Activated T-helper 17 cell treated with anti-CD3 and anti-CD28 coated beads, Interleukin-2, amount 50 U/mL, for 72 hours (primary cell): ENCODE data around the gene C16orf89. TPM values are rescaled to one million over a fixed set of nuclear protein-coding genes. Genes with fewer than 3 reads are reported as not detected.
"Not testable (repeated sequence)": the region's sequence is repeated elsewhere in the genome, so short reads cannot be mapped to it uniquely, and the experiment has no call there.

Experiments used
- ATAC-seq: fragments of 150-1000 bp; cut with Tn5 transposase; replicated peaks from 2 replicates; pipeline ENCODE4 v1.10.0; 2021; ENCODE audit warnings: mild to moderate bottlenecking, moderate library complexity
- H3K27ac Mint-ChIP-seq: one replicate; pipeline ENCODE4 v1.8.0; 2022; ENCODE audit warnings: mixed read lengths
- H3K27me3 Mint-ChIP-seq: one replicate; pipeline ENCODE4 v1.8.0; 2022; ENCODE audit warnings: mixed read lengths
- H3K36me3 Mint-ChIP-seq: one replicate; pipeline ENCODE4 v1.8.0; 2022; ENCODE audit warnings: low read depth, mild to moderate bottlenecking, mixed read lengths
- H3K4me1 Mint-ChIP-seq: one replicate; pipeline ENCODE4 v1.8.0; 2022; ENCODE audit warnings: mixed read lengths
- H3K4me3 Mint-ChIP-seq: one replicate; pipeline ENCODE4 v1.8.0; 2022; ENCODE audit warnings: mild to moderate bottlenecking, mixed read lengths
- H3K9me3 Mint-ChIP-seq: one replicate; pipeline ENCODE4 v1.8.0; 2022; ENCODE audit warnings: mixed read lengths
- total RNA-seq, 2 donors: library from RNA; stranded (reverse); gene quantifications; one replicate each; pipeline ENCODE4 v1.2.3, GENCODE V29; 2022

The C16orf89 gene
- total RNA-seq, 2 donors from 2014 or later = not detected

DNA sequence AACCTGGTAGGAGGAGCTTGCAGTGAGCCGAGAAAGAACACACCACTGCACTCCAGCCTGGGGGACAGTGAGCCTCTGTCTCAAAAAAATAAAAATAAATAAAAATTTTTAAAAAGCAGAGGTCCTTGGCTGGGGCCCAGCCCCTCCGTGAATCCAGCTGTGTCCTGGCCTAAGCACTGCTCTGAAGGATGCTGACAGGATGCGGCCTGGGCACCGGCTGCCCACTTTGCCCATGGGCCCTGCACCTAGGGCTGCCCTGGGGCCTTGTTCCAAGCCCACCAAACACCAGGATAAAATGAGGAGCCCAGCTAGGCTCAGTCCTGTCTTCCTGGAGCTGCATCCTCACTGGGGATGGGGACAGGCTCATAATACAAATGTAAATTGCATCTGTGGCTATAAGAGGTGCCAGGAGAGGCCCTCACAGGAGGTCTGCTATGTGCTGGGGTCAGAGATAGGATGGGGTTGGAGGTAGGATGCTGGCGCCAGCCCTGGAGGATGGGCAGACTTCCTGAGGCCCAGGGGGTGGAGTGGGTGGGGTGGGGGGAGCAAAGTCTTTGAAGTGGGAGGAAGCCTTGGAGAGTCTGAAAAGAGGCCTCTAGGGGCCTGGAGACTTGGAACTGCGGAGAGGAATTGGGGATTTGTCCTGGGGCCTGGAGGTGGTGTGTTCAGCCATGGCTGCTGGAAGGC, 6.2 kb downstream of the C16orf89 start:
- no peak overlapping the region for H3K27ac Mint-ChIP-seq
- no peak for ATAC-seq
- H3K9me3 Mint-ChIP-seq = no peaks in the 10 kb centered on the region
- no peaks in the 10 kb centered on the region for H3K4me1 Mint-ChIP-seq
- H3K27me3 Mint-ChIP-seq = no peaks in the 10 kb centered on the region
- H3K4me3 Mint-ChIP-seq = no peak overlapping the region
- no peaks in the 10 kb centered on the region for H3K36me3 Mint-ChIP-seq

GRCh38 chr16:5058476-5058875, 7.3 kb downstream of the C16orf89 start:
- no peaks in the 10 kb centered on the region for H3K9me3 Mint-ChIP-seq
- no peaks in the 10 kb centered on the region for H3K4me1 Mint-ChIP-seq
- ATAC-seq = no peak
- H3K36me3 Mint-ChIP-seq = no peaks in the 10 kb centered on the region
- H3K4me3 Mint-ChIP-seq = no peak overlapping the region
- no peaks in the 10 kb centered on the region for H3K27me3 Mint-ChIP-seq
- H3K27ac Mint-ChIP-seq = no peak overlapping the region

DNA sequence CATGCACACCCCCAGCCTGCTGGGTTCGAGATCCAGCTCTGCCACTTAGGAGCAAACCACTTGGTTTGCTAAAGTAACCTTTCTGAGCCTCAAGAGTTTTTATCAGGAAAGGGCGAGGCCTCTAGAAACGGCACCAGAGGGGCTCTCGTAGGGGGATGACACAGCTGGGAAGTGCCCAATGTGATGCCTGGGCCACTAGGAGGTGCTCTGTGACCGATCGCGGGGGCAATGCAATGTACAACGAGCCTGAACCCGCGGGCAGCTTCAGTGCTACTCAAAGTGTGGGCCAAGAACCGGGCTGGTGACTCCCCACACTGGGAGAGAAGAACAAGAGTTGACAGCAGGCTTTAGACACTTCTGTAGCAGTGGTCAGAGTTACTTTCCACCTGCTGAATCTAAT, 9.4 kb downstream of the C16orf89 start:
- no peaks in the 10 kb centered on the region for H3K4me1 Mint-ChIP-seq
- H3K27me3 Mint-ChIP-seq = no peaks in the 10 kb centered on the region
- H3K27ac Mint-ChIP-seq = no peak overlapping the region
- H3K4me3 Mint-ChIP-seq = no peak overlapping the region
- ATAC-seq = peak; percentile 65
- no peaks in the 10 kb centered on the region for H3K9me3 Mint-ChIP-seq
- H3K36me3 Mint-ChIP-seq = no peaks in the 10 kb centered on the region

DNA sequence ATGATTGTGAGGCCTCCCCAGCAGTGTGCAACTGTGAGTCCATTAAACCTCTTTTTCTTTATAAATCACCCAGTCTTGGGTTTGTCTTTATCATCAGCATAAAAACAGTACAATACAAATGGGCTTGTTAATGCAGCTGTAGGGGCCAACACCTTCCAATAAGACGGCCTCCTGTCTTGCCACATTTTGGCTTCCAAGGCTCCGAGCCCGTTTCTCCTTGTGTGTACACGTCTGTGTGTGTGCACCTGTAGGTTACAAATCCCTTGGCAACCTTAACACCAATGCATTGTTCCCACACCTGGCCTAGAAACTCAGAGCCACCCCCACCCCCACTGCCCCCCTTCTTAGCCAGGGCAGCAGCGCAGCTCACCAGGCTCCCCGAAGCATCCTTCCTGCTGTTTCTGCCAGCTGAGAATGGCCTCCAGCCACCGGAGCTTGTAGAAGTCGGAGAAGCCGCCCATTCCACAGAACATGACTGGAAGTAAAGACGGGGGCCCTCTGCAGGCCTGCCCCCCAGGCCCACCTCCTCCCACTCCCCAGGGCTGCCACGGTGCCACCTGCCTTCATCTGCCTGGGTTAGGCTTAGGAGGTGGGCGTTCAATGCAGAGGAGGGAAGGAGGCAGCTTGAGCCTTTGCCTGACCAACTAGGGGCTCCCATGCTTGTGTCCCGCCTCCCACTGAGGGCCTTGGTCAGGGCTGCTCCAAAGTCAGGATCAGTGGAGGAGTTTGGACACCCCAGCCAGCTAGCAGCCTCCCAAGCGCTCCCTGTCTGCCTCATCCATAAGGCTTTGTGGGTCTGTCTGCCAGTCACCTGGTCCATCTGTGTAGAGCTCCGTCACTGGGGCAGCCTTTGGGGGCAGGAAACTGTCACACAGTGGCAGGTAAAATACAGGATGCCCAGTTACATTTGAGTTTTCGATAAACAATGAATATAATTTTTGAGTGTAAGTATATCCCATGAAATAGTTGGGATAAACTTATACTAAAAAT, 10.6 kb downstream of the C16orf89 start:
- Mint-ChIP-seq H3K9me3 (no peaks in the 10 kb centered on the region), H3K4me1 (no peaks in the 10 kb centered on the region), H3K36me3 (no peaks in the 10 kb centered on the region), H3K27ac (no peak overlapping the region), H3K27me3 (no peaks in the 10 kb centered on the region), H3K4me3 (no peak overlapping the region)
- ATAC-seq = no peak

- no peak for ATAC-seq
- H3K9me3 Mint-ChIP-seq = no peaks in the 10 kb centered on the region
- no peak overlapping the region for H3K27ac Mint-ChIP-seq
- no peaks in the 10 kb centered on the region for H3K36me3 Mint-ChIP-seq
- H3K4me1 Mint-ChIP-seq = no peaks in the 10 kb centered on the region
- H3K4me3 Mint-ChIP-seq = no peak overlapping the region
- no peaks in the 10 kb centered on the region for H3K27me3 Mint-ChIP-seq
These were observed 18.8 kb downstream of the C16orf89 start for GRCh38 chr16:5046914-5047313.

DNA sequence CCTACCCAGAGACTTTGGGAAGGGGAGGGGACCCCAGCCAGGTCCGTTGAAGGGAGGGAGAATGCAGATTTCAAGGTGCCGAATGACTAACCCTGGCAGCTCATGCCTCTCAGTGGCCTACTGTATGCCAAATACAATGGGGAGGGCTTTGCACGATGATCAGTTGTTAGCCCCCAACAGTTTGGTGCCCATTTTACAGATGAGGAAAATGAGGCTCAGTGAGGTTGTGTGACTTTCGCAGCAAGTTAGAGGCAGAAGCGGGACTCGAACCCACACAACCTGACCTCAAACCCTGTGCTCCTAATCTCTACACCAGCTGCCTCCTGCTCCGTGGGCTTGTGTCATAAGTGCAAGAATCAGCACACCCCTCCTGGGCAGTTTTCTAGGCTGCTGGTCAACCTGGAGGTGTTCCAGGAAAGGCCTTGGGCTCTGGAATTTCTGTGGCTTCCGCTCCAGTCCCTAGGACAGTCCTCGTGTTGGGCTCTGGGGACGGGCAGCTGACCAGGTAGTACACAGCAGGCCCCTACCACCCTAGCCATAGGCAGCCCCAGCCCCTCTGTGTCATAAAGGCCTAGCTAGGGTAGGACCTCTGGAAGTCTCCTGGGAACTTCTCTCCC, 20.1 kb downstream of the C16orf89 start:
- Mint-ChIP-seq H3K27me3 (no peaks in the 10 kb centered on the region), H3K36me3 (no peaks in the 10 kb centered on the region), H3K4me3 (no peak overlapping the region), H3K4me1 (no peaks in the 10 kb centered on the region), H3K27ac (no peak overlapping the region), H3K9me3 (no peaks in the 10 kb centered on the region)
- no peak for ATAC-seq

GRCh38 chr16:5044581-5044980, 21.2 kb downstream of the C16orf89 start:
- not testable (repeated sequence) for H3K27ac Mint-ChIP-seq, H3K27me3 Mint-ChIP-seq, ATAC-seq, H3K4me1 Mint-ChIP-seq, H3K4me3 Mint-ChIP-seq, H3K36me3 Mint-ChIP-seq, H3K9me3 Mint-ChIP-seq

DNA sequence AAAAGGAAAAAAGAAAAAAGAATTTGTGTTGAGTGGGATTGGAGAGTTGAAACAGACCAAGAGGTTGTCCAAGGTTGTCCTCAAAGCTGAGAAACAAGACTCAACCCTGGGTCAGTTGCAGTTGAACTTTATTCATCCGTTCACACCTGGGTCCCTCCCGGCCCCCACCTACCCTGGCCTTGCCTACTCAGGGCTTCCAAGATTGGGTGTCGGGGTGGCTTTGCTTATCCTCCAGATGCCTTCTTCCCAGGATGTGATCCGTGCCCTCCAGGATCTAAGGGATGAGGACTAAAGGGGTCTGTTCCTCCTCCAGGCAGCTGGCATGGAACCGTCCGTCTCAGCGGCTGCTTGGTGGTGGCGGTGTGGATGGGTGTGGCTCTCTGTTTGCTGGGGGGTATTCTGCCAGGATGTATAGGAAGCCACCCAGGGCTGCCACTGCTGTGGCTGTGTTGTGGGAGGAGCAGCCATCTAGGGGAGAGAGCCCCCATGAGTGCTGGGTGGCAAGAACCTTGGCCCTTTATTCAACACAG, 21.7 kb downstream of the C16orf89 start:
- H3K4me1 Mint-ChIP-seq = no peaks in the 10 kb centered on the region
- H3K27ac Mint-ChIP-seq = no peak overlapping the region
- no peaks in the 10 kb centered on the region for H3K27me3 Mint-ChIP-seq
- no peaks in the 10 kb centered on the region for H3K36me3 Mint-ChIP-seq
- H3K4me3 Mint-ChIP-seq = no peak overlapping the region
- no peaks in the 10 kb centered on the region for H3K9me3 Mint-ChIP-seq
- no peak for ATAC-seq

- Mint-ChIP-seq H3K36me3 (no peaks in the 10 kb centered on the region), H3K9me3 (no peaks in the 10 kb centered on the region), H3K27ac (no peak overlapping the region), H3K4me3 (no peak overlapping the region), H3K4me1 (no peaks in the 10 kb centered on the region), H3K27me3 (no peaks in the 10 kb centered on the region)
- ATAC-seq = no peak
These were observed 23.1 kb downstream of the C16orf89 start for GRCh38 chr16:5042574-5043171.

DNA sequence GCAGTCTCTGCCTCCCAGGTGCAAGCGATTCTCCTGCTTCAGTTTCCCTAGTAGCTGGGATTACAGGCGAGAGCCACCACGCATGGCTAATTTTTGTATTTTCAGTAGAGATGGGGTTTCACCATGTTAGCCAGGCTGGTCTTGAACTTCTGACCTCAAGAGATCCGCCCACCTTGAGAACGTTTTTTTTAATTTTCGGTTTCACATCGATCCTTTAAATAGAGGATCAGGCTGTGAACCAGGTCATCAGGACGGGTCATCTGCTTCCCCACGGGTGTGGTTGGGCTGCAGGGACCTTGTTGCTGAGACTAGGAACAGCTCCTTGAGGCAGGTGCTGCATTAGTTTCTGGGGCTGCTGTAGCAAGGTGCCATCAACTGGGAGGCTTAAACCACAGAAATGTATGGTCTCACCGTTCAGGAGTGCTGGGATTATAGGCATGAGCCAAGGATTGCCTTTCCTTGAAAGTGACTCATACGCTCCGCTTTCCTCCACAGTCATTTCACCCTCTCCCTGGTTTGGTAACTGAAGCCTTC, 24.1 kb downstream of the C16orf89 start:
- Mint-ChIP-seq H3K27ac (no peak overlapping the region), H3K9me3 (no peaks in the 10 kb centered on the region), H3K4me1 (no peaks in the 10 kb centered on the region), H3K36me3 (no peaks in the 10 kb centered on the region), H3K4me3 (no peak overlapping the region), H3K27me3 (no peaks in the 10 kb centered on the region)
- peak; percentile 21 for ATAC-seq

DNA sequence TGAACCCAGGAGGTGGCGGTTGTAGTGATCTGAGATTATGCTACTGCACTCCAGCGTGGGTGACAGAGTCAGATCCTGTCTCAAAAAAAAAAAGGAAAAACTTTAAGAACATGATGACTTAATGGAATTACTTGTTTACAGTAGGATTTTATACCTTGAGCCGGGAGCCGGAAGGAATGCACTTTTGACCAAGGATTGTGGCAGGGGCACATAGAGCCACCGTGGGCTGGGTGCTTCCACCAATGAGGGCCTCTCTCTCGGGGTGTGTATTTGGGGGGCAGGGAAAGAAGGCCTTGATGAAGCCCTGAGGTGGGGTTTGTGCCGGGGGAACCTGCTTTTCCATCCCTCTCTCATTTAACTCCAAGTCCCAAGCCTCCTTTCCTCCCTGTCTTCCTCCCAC, 25.3 kb downstream of the C16orf89 start:
- no peak for ATAC-seq
- Mint-ChIP-seq H3K27me3 (no peaks in the 10 kb centered on the region), H3K4me3 (no peak overlapping the region), H3K9me3 (no peaks in the 10 kb centered on the region), H3K27ac (no peak overlapping the region), H3K4me1 (no peaks in the 10 kb centered on the region), H3K36me3 (no peaks in the 10 kb centered on the region)

GRCh38 chr16:5036228-5037156, 29.3 kb downstream of the C16orf89 start:
- no peaks in the 10 kb centered on the region for H3K27me3 Mint-ChIP-seq
- no peak overlapping the region for H3K4me3 Mint-ChIP-seq
- no peak for ATAC-seq
- H3K27ac Mint-ChIP-seq = no peak overlapping the region
- no peaks in the 10 kb centered on the region for H3K9me3 Mint-ChIP-seq
- H3K36me3 Mint-ChIP-seq = peaks cover 6% of the 10 kb centered on the region
- peaks cover 6% of the 10 kb centered on the region for H3K4me1 Mint-ChIP-seq

DNA sequence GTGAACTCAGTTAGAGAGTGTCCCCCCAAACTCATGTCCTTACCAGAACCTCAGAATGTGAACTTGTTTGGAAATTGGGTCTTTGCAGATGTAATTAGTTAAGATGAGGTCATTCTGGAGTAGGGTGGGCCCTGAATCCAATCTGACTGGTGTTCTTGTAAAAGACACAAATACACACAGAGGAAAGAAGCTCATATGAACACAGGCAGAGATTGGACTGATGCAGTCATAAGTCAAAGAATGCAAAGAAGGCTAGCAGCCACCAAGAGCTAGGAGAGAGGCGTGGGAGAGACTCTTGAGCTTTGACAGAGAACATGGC, 29.9 kb downstream of the C16orf89 start:
- no peak overlapping the region for H3K27ac Mint-ChIP-seq
- no peaks in the 10 kb centered on the region for H3K9me3 Mint-ChIP-seq
- H3K27me3 Mint-ChIP-seq = no peaks in the 10 kb centered on the region
- H3K4me1 Mint-ChIP-seq = peaks cover 6% of the 10 kb centered on the region
- peaks cover 6% of the 10 kb centered on the region for H3K36me3 Mint-ChIP-seq
- H3K4me3 Mint-ChIP-seq = peak overlapping the region; percentile 18
- ATAC-seq = no peak
